HEK293 (cell line): ENCODE data around the gene FEV.

Source experiments
- CTCF ChIA-PET: fragments of 350-600 bp; formaldehyde crosslinking; extraction: SDS; loops from one replicate; lab custom pipeline; 2021; ENCODE audit warnings: antibody characterized with exemption; lab: Yijun Ruan, JAX
- POLR2A ChIA-PET: fragments of 300-600 bp; formaldehyde crosslinking; extraction: SDS; loops from one replicate; lab custom pipeline; 2020; ENCODE audit warnings: antibody characterized with exemption, inconsistent platforms; lab: Yijun Ruan, JAX
- H3K27ac ChIP-seq: fragments of 200-500 bp; sonication (Bioruptor generic); 2 replicates; pipeline ENCODE4 v1.5.1; 2014; ENCODE audit warnings: low read depth, low read length, control low read depth, inconsistent platforms; ENCODE audit errors: extremely low read depth
- H3K36me3 ChIP-seq, 2 experiments: fragments of 200-500 bp in 1 of 2; sonication (Bioruptor generic) in 1 of 2; 1 replicate in 1 of 2; 2 replicates in 1 of 2; pipeline ENCODE4 v1.5.1; 2014 to 2017; ENCODE audit warnings: inconsistent platforms in 2 of 2, low read length in 2 of 2; ENCODE audit not compliant: control insufficient read depth in 2 of 2, insufficient read depth in 1 of 2
- H3K4me1 ChIP-seq: fragments of 200-500 bp; sonication (Bioruptor generic); 2 replicates; pipeline ENCODE4 v1.5.1; 2014; ENCODE audit warnings: mild to moderate bottlenecking, low read length, inconsistent platforms; ENCODE audit not compliant: control insufficient read depth, insufficient read depth
- H3K4me3 ChIP-seq: 2 replicates; pipeline ENCODE4 v1.5.1; 2011; ENCODE audit warnings: low read depth, mild to moderate bottlenecking, control low read depth, low read length, moderate library complexity
- H3K9me3 ChIP-seq: fragments of 200-500 bp; sonication (Bioruptor generic); 2 replicates; pipeline ENCODE4 v1.5.1; 2014; ENCODE audit warnings: low read depth, low read length, inconsistent platforms; ENCODE audit not compliant: control insufficient read depth, insufficient read depth
- CTCF ChIP-seq: fragments of 450-650 bp; formaldehyde crosslinking; IDR thresholded peaks from 2 replicates; pipeline ENCODE4 v1.5.1; 2016; ENCODE audit warnings: missing biosample characterization, missing genetic modification characterization
- GFI1B ChIP-seq: fragments of 450-650 bp; formaldehyde crosslinking; IDR thresholded peaks from 2 replicates; pipeline ENCODE4 v1.5.1; 2016; ENCODE audit warnings: missing biosample characterization, missing genetic modification characterization
- GLI2 ChIP-seq: fragments of 450-650 bp; formaldehyde crosslinking; IDR thresholded peaks from 2 replicates; pipeline ENCODE4; 2017; ENCODE audit warnings: missing biosample characterization, missing genetic modification characterization, low read depth, borderline replicate concordance
- MYNN ChIP-seq: fragments of 450-650 bp; formaldehyde crosslinking; IDR thresholded peaks from 2 replicates; pipeline ENCODE4 v1.5.1; 2016; ENCODE audit warnings: missing biosample characterization, missing genetic modification characterization, borderline replicate concordance
- PRDM2 ChIP-seq: fragments of 450-650 bp; formaldehyde crosslinking; IDR thresholded peaks from 2 replicates; pipeline ENCODE4 v1.5.1; 2016; ENCODE audit warnings: missing biosample characterization, missing genetic modification characterization, borderline replicate concordance
- SCRT1 ChIP-seq: fragments of 450-650 bp; formaldehyde crosslinking; IDR thresholded peaks from 2 replicates; pipeline ENCODE4 v1.5.1; 2016; ENCODE audit warnings: missing biosample characterization, missing genetic modification characterization, borderline replicate concordance
- ZBTB49 ChIP-seq: fragments of 450-650 bp; formaldehyde crosslinking; IDR thresholded peaks from 2 replicates; pipeline ENCODE4 v1.5.1; 2016; ENCODE audit warnings: missing biosample characterization, missing genetic modification characterization, low read depth
- ZBTB8A ChIP-seq: fragments of 450-650 bp; formaldehyde crosslinking; IDR thresholded peaks from 2 replicates; pipeline ENCODE4 v1.5.1; 2016; ENCODE audit warnings: missing biosample characterization, missing genetic modification characterization
- ZIC2 ChIP-seq: fragments of 450-650 bp; formaldehyde crosslinking; IDR thresholded peaks from 2 replicates; pipeline ENCODE4 v1.5.1; 2016; ENCODE audit warnings: missing biosample characterization, missing genetic modification characterization
- ZNF184 ChIP-seq: fragments of 450-650 bp; IDR thresholded peaks from 2 replicates; pipeline ENCODE4 v1.5.1; 2018; ENCODE audit warnings: missing biosample characterization, mild to moderate bottlenecking, missing genetic modification characterization
- ZNF449 ChIP-seq: fragments of 450-650 bp; formaldehyde crosslinking; IDR thresholded peaks from 2 replicates; pipeline ENCODE4 v1.5.1; 2017; ENCODE audit warnings: missing biosample characterization, mild to moderate bottlenecking, missing genetic modification characterization, moderate library complexity
- ZNF518A ChIP-seq: fragments of 450-650 bp; formaldehyde crosslinking; conservative IDR thresholded peaks from 2 replicates; pipeline ENCODE4 v1.5.1; 2016; ENCODE audit warnings: low read depth, missing biosample characterization, missing genetic modification characterization
- ZNF544 ChIP-seq: fragments of 450-650 bp; formaldehyde crosslinking; IDR thresholded peaks from 2 replicates; pipeline ENCODE4 v1.5.0; 2017; ENCODE audit warnings: missing biosample characterization, missing genetic modification characterization
- ZNF610 ChIP-seq: fragments of 450-650 bp; formaldehyde crosslinking; IDR thresholded peaks from 2 replicates; pipeline ENCODE4 v1.5.1; 2016; ENCODE audit warnings: missing biosample characterization, missing genetic modification characterization, borderline replicate concordance
- ZNF660 ChIP-seq: fragments of 450-650 bp; IDR thresholded peaks from 2 replicates; pipeline ENCODE4 v1.5.1; 2018; ENCODE audit warnings: missing biosample characterization, mild to moderate bottlenecking, missing genetic modification characterization
- ZNF707 ChIP-seq: fragments of 450-650 bp; formaldehyde crosslinking; IDR thresholded peaks from 2 replicates; pipeline ENCODE4 v1.5.1; 2016; ENCODE audit warnings: missing biosample characterization, missing genetic modification characterization
- ZNF837 ChIP-seq: fragments of 450-650 bp; formaldehyde crosslinking; IDR thresholded peaks from 2 replicates; pipeline ENCODE4 v1.5.1; 2016; ENCODE audit warnings: missing biosample characterization, missing genetic modification characterization

Gene FEV

GRCh38 chr2:218995561-218995960 lies 10.6 kb upstream of the FEV start (continued):
- TF ChIP-seq ZNF518A = no peak

- Histone ChIP-seq H3K4me3 (no peak within 1 kb of the TSS), H3K36me3 (no peaks in the 10 kb centered on the region), H3K4me1 (no peaks in the 10 kb centered on the region), H3K27ac (no peak within 1 kb of the TSS), H3K9me3 (no peaks in the 10 kb centered on the region)
- ChIA-PET CTCF (interaction anchor here (0.6 to 2.8 kb wide), 11 partner anchors 9 to 163 kb away, joined by 3 to 29 read pairs (median 6); no protein-coding TSS in a partner anchor), POLR2A (no interaction called here)
- no peak for TF ChIP-seq ZNF184 (tag by site-specific recombination)
- peak; percentile 56 for TF ChIP-seq ZIC2
- TF ChIP-seq ZBTB8A (tag by site-specific recombination) = 0 out of 2 replicates have a peak, but pooled peaks have one; percentile 21
- TF ChIP-seq GFI1B (tag by site-specific recombination) = no peak
- no peak for TF ChIP-seq ZNF610
- no peak for TF ChIP-seq PRDM2 (tag by site-specific recombination)
- no peak for TF ChIP-seq CTCF (tag by site-specific recombination)
- no peak for TF ChIP-seq MYNN (tag by site-specific recombination)
- TF ChIP-seq ZNF544 (tag by site-specific recombination) = no peak
- peak; percentile 72 for TF ChIP-seq ZNF449
- TF ChIP-seq ZBTB49 (tag by site-specific recombination) = no peak
- no peak for TF ChIP-seq GLI2 (tag by site-specific recombination)
- no peak for TF ChIP-seq SCRT1
- TF ChIP-seq ZNF707 (tag by site-specific recombination) = no peak
- no peak for TF ChIP-seq ZNF660 (tag by site-specific recombination)
- TF ChIP-seq ZNF837 = no peak
Observed at GRCh38 chr2:218993345-218994315, 8.6 kb upstream of the FEV start, which contains the start of gene CRYBA2. Gene CRYBA2 (minus strand): TSS chr2:218993422. CDS start chr2:218993176, 246 bp downstream.
